CD4-positive, alpha-beta T cell treated with Interleukin-10 for 1 hour (primary cell): Measurements from ENCODE around the gene BRWD1.

ENCODE experiments used
- DNase-seq: peaks from one replicate; pipeline ENCODE4 v3.0.0-alpha.2; 2020

The BRWD1 gene

DNA sequence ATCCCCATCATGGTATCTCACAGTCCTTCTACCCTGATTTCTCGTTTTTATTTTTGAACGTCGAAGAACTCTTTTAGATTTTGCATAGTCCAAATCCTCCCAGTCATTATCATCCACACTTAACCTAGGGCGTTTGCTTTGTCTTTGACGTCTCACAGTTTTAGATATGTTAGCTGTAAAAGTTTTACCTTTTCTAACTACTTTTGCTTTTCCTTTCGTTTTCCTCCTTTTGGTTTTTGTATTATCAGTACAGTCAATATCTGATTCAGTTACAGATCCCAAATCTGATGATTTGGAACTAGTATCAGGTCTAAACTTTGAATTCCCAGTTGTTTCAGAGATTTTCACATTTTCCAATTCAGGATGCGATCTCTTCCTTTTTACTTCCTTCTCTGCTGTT is 117.1 kb downstream of the BRWD1 start:
- peak; percentile 7 for DNase-seq

DNA sequence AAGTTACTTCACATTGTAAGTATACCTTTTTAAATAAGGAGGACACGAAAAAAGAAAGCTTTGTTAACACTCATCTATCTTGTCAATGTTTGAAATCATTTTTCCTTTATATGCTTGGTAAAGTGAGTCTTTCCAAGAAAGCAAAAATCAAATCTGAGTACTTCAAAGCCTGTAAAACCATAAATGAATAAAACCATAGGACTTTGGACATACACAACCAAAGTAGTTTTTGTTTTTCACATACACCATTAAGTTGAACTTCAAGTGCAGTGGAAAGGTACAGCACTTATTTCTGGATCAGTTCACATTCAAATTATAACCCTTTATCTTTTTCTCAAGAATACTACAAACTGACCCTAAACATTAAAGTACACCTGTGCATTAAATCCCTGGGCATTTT is 120.1 kb downstream of the BRWD1 start:
- no peak for DNase-seq

DNA sequence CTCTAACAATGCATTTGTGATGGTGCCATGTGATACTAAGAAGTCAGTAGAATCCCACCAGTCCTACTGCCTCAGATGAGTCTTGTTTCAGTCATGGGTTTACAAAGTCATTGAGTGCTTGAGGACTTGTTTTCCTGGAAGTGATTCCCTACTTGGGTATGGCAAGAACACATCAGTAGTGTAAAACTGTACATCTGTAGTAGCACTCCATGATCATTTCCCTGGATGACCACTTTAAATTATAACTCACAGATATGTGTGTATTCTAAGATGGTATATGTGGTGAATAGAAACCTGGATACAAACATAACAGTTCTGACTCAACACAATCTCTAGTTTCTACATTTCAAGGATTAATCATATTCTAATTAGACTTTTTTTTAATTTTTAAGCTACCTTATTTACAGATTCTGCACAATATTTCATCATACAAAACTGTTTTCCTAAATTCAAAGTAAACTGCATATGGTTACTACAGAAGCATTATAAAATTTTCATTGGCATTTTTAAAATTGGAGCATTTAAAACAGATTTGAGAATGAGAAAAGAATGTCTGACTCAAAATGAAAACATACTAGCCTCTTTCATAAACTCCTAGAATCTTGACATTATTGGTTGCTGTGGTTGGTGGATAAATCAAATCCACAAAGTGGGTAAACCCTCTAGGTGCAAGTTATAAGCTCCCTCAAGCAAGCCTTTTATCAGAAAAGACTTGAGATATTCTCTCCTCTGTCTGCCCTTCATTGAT is 123.4 kb downstream of the BRWD1 start:
- DNase-seq: no peak

DNA sequence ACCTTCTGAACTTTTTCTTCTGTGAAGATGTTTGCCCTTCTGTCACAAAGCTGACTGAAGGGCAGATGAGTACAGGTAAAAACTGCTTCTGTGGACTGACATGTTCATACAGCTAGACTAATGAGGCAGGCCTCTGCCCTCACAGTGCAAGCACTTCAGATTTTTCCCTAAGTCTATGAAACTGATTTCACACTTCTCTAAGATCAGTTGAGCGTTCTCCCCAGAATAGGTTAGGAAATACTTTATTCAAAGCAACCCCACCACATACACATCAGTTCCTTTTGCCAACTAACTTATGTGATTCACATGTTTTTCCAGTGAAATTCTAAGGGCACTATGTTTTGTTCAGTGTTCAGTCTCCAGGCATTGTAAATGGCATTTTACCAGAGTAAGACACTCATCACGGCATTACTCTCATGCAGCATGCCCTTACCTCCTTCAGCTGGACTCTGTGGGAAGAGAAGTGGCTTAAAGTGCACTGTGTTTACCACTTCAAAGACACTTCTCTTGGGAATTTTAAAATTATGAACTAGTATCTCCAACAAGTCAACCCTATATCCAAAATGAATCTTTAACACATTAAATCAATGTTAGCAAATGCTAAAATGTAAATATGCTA is 124.8 kb downstream of the BRWD1 start:
- DNase-seq: no peak

DNA sequence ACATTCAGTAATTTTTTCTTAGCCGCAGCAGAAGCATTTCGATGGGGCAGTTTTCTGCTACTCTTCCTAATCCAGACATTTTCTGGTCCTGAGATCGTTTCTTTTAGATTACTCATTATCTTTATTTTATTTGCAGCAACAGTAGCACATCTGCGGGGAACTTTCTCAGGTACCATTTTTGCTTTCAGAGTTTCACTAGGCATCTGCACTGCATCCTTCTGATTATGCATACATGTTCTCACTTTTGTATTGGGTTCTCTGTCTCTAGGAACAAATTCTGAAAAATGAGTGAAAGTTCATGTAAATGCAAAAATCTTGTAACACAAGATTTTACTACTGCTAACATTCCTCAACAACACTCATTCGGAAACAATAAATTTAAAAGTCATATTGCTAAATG is 126.3 kb downstream of the BRWD1 start:
- DNase-seq: no peak

DNA sequence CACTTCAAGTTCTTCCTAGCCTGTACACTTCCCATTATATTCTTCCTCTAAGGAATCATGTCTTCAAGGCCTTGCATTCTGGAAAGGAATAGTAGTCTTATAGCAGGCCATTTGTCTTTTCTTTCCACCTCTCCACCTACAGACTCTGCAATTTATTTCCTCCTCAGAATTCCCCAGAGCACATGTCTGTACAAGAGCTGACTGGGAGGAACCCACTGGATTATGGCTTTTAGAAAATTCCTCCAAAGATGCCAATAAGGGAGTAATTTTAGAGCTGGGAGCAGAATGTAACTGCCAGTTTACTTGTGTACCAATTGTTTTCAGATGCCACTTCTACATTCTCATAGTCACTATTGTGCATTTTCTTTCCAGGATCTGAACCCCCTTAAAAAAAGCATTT is 126.8 kb downstream of the BRWD1 start:
- DNase-seq: no peak

DNA sequence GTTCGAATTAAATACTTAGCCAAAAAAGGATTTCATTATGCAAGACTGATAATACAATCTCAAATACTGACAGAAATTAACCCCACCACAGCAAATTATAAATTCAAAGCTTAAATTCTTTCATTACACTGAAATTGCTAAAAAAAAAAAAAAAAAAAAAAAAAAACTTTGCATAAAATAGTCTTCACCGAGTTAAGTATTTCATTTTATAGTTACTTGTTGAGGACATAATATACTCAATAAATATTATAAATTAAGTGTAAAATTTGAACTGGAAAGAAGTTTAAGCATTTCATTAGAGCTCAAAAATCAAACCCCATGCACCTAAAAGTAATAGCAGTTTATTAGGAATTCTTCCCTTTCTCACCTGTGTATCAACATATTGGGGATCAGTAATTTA is 128.3 kb downstream of the BRWD1 start:
- DNase-seq: no peak

DNA sequence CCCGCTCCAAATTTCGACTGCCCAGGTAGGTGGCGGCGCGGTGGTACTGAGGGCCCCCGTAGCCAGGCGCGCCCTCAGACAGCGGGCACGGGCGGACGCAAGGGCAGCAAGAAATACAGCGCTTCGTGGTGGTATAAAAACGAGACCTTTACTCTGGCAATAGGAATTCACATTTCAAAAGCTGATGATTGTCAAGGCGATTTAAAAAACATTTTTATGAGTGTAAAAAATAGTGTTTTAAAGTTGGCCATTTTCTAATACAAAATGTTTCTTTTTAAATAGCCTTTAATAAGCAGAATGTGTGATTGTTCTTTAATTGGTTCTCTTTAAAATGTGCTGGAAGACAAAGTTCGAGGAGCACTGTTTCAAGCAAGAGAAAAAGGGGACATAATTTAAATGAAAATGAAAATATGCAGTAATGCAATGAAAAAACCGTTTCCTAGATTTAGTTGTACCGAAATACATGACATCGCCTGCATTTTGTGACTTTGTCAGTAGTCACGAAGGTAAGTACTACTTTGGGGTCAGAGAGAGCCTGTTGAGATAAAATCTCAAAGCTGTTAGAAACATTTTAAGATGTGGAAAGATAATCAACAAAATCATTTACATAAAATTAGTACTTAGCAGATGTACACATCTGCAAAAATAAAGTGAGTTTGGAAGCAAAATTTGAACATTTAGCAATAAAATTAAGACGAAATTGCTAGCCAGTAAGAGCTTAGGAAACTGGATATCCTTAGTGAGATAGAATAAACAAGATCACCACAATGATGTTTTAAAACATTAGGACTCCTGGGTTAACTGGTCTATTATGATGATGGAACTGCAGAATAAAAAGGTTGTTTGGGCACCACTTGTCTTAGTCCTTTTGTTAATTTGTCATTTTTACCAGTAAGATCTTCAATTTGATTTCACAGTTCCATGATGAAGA is 129.1 kb downstream of the BRWD1 start:
- no peak for DNase-seq

DNA sequence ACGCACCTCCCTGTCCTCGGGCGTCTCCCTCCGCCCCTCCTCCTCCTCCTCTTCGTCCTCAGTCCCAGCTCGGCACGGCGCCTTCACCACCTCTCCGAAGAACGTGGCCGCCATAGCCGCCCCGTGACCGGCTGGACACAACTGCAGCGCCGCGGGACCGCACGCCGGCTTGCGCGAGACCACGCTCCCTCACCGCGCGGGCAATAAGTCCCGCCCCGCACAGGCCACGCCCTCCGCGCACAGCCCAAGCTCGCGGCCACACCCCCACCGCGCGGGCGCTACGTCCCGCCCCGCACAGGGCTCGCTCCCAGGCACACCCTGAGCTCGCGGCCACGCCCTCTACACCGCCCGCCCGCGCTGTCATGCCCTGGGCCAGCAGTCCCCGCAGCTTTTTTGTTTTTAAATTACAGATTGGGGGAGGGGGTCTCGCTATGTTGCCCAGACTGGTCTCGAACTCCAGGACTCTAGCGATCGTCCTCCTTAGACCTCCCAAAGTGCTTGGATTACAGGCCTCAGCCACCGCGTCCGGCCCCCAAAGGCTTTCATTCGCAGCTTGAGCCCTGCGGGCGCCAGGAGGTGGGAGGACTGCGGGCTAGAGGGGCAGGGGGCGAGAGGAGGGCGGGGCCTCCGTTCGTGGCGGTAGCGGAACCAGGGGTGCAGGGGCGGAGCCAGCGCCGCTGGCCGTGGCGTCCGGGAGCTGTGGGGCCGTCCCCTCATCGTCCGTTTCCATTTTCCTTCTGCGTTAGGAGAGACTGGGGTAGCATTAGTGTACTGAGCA is 130.0 kb downstream of the BRWD1 start, which contains the start of gene PSMG1:
PSMG1 (minus strand) TSS at position 180 of the 778 bp plus-strand sequence; CDS start at position 114, 66 bp downstream.
- peak; percentile 94 for DNase-seq

DNA sequence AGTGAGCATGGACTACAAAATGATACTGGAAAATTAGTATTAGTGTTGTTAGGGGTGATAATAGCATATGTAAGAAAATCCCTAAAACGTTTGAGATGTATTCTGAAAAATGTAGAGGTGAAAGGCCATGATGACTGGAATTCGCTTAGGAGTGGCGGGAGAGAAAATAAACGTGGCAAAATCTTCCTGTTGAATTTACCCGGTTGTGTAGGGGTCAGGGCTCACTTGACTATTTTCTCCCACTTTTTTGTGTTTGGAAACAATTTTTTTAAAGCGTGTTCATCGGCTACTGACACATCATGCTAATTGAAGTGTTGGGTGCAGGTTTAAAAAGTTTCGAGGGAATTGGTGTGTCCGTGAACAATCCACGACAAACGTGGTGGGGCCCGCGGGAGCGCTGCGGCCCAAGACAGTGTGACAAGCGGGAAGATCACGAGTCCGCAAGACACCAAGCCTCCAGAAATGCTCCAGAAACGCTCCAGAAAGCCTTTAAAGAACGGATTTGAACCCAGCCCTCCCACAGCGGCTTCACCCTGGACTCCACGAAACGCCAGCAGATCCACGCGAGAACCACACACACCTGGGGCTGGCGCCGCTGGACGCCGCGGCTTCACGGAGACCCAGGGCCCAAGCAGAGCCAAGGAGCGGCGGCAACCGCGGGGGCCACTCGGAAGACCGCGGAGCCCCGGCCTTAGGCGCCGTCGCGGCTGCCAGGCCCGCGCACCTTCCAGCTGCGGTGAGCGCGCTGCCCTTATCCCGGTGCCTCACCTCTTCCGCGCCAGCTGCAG is 130.8 kb downstream of the BRWD1 start:
- peak; percentile 17 for DNase-seq

DNA sequence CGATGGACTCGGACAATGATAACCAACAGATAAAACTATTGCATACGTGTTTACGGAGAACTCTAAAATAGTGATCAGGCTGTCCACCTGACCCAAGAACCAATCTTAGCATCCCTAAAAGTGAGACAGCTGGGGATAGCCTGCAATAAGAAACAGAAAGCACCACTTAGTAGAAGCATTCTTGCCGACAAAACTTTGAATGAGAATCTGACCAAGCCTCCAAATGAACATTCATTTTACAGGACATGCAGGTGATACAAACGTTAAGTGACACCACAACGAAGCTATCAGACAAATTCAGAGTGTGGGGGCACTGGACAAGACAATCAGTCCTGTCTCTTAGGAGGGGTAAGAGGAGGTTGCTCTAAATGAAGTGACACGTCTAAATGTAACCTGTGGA is 131.4 kb downstream of the BRWD1 start:
- DNase-seq: no peak

DNA sequence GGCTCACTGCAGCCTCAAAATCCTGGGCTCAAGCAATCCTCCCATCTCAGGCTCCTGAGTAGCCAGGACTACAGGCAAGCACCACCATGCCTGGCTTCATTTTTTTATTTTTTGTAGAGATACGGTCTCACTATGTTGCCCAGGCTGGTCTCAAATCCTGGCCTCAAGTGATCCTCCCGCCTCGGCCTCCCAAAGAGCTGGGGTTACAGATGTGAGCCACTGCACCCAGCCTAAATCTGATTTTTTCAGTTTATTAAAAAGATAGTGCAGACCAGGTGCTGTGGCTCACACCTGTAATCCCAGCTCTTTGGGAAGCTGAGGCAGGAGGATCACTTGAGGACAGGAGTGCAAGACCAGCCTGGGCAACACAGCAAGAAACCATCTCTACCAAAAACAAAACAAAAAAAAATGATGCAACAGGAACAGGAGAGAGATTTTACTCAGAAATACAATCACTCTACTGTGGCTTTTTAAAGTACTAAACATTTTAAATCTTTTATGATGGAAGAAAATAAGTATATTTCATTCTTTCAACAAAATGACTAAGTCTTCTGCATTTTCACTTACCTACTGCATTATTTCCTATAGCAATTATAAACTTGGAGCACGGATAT is 132.1 kb downstream of the BRWD1 start:
- DNase-seq: no peak

DNA sequence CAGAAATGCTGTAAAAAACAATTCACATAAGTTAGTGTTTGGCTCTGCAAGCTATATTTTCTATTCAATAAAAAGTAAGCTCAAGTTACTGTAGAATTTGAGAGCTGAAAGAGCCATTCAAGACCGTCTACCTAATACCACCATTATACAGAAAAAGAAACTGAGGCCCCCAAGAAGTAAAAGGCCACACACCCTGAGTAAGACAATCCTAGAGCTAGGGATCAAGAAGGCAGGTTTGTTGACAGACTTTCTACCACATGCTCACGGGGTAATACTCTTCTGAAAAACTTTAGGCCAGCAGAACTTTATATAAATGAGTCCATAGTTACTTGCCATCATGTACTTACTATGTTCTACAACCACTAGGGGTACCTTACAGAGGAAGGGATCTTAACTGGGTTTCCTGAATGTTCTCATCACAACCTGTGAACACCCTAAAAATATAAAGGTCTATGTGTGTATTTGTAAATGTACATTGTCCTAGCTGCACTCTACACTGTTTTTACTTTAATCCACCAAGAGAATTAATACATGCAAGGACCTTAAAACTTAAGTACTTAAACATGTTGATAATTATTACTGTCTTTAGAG is 132.9 kb downstream of the BRWD1 start:
- DNase-seq: peak; percentile 25

DNA sequence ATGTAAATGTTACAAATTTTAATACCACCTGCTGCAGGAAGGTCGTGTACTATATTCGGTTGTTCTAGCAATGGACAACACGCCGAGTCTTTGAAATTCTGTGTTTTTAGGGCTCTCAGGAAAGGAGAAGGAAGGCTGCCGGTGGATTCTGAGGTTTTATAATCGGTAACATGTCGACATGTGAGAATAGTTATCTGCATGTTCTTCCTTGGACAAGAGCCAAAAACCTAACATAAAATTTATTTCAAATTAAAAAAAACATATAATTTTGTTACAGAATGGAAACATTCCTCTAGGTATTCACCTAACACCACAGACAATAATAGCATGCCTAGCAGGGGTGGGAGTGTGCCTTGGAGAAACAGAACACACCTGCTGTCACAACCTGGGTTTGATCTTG is 135.0 kb downstream of the BRWD1 start:
- DNase-seq: no peak

DNA sequence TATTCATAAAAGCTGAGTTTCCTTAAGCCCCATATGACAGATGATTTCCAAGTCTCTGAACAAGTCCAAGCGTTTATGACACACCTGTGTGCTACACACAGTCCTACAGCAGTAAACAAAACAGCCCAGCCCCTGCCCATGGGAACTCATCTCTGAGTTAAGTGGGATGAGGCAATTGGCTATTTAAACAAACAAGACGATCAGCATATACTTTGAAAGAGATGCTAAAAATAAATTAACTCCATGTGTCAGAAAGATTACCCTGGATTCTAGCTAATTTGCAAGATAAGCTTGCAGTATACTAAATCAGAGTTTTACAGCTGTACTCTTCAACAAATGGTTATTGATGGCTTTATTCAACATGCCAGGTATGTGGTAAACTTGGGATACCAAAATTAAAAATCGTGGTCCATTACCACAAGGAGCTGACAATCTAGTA is 137.1 kb downstream of the BRWD1 start:
- DNase-seq: no peak

DNA sequence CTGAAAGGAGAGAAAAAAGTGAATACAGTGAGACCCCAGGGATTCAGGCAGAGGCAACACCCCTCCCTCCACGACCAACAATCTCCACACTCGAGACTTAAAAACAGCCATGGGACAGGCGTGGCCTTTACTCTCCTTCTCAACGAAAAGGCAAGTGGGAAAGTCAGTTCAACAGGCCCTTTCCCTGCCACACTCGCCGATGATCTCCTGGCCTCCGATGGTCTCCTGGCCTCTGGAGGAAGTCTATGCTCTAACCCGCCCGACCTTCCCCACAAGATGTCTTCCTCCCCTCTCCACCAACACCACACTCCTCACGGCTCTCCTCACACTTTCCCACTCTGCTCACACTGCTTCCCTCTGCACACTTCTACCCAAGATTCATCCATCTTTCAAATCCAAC is 137.8 kb downstream of the BRWD1 start:
- no peak for DNase-seq

DNA sequence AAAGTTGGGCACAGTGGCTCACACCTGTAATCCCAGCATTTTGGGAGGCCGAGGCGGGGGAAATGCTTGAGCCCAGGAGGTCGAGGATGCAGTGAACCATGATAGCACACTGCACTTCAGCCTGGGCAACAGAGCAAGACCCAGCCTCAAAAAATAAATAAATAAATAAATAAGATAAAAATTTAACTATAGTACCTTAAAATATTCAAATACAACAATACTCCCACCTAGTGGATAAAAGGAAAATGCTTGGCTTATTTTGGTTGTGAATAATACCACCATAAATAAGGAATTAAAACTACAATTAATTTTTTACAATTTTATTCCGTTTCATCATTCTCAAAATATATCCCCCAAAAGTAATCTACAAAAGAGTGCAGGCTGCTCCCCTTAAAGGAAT is 138.3 kb downstream of the BRWD1 start:
- DNase-seq: peak; percentile 22

DNA sequence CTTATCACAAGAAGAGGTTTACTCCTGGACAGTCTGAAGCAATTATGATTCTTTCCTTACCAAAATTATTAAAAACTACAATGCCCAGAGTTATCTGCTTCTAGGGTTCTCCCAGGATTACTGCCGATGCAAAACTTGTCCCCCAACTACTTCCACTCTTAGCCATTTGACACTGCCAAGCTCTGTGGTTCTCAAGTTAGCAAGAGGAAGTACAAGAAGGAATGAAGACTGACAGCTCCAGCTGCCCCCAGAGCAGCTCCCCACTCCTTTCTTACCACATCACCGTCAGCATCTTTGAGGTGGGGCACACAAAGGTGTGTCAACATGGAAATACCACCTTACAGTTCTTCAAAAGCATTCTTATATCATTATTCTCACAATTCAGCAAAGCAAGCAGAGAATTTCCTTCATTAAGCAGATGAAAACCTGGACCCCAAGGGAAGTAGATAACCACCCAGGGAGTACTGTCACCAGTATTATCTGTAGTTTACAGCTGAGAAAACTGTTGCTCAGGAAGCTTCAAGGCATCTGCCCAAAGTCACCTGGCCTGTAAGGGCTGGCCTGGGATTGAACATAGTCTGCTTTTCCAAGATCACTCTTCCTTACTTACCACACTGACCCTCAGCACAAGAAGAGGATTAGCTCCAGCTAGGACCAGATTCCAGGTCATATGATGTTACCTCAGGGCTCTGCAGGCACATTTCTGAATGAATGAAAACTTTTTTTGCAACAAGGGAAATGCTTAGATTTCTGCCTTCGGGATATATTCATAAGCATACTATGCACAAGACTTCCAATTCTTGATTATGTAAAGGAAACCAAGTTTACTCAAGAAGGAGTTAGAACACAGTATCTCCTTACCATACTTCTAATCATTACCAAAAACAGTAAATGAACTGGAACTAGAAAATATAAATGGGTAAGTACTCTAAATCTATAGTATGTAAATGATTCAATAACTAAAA is 139.4 kb downstream of the BRWD1 start:
- no peak for DNase-seq

DNA sequence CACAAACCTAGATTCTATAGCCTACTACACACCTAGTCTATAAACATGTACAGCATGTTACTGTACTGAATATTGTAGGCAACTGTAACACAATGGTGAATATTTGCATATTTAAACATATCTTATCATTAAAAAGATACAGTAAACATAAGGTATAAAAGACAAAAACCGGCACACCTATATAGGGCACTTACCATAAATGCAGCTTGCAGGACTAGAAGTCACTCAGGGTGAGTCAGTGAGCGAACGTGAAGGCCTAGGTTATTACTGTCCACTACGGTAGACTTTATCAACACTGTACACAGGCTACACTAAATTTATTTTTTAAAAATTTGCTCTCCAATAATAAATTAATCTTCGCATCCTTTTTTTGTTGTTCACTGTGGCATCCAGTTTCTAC is 143.5 kb downstream of the BRWD1 start:
- DNase-seq: no peak

DNA sequence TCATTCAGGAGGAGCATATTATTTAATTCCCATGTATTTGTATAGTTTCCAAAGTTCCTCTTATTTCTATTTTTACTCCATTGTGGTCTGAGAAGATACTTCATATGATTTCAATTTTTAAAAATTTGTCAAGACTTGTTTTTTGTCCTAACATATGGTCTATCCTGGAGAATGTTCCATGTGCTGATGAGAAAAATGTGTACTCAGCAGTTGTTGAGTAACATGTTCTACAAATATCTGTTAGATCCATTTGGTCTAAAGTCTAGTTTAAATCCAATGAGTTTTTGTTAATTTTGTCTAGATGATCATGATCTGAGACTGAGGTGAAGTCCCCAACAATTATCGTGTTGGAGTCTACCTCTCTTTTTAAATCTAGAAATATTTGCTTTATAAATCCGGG is 144.6 kb downstream of the BRWD1 start:
- DNase-seq: no peak
